ENCODE results near the gene VPS9D1.

VPS9D1 gene, protein sequence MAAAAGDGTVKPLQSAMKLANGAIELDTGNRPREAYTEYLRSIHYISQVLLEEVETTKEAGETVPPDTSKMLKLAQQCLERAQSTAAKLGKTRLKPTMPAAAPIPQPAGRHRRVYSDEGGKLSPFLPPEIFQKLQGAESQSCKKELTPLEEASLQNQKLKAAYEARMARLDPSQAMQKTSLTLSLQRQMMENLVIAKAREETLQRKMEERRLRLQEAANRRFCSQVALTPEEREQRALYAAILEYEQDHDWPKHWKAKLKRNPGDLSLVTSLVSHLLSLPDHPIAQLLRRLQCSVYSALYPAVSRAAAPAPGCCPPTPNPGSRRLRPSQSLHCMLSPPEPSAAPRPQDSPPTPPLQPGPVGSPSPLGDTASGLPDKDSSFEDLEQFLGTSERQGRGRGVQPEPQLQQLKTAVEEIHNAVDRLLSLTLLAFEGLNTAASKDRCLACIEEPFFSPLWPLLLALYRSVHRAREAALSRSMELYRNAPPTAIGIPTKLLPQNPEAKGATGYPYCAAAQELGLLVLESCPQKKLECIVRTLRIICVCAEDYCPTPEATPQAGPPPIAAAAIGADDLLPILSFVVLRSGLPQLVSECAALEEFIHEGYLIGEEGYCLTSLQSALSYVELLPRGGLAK

DNA sequence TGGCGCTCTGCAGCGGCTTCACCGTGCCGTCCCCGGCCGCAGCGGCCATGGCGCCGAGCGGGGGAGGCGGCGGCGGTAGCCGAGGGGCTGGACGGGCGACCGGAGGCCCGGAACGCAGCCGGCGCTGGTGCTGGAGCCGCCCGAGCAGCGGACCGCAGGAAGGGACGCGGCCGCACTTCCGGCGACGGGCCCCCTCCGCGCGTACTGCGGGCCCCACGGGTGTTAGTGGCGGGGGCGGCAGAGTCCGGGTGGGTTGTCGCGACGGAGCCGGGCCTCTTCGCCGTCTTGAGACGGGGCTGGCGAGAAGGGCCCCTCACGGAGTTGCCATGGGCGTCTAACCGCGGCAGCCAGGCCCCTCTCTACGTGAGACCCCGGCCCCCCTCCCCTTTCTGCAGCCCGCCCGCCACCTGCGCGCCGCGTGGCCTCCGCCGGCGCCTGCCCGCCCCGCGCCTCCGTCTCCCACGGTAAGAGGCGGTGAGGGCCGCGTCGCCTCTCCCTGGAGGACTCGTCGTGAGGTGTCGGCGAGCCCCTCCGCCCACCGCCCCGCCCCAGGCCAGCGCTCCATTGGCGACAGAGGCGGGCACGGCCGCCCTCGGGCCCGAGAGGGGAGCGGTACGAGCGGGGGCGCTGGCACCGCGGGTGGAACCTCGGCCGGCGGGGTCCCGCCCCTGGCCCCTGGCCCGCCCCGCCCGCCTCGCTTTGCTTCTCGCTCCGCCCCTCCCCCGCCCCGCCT, at the start of gene VPS9D1, which contains the start of gene ZNF276:
TSS of gene VPS9D1 (minus strand) at position 86 of the 733 bp plus-strand sequence. CDS start at position 49, 37 bp downstream.
TSS of gene ZNF276 (plus strand) at position 725 of the 733 bp plus-strand sequence. CDS start 104 bp downstream, outside the sequence.
- peak; percentile 88 for DNase-seq

DNA sequence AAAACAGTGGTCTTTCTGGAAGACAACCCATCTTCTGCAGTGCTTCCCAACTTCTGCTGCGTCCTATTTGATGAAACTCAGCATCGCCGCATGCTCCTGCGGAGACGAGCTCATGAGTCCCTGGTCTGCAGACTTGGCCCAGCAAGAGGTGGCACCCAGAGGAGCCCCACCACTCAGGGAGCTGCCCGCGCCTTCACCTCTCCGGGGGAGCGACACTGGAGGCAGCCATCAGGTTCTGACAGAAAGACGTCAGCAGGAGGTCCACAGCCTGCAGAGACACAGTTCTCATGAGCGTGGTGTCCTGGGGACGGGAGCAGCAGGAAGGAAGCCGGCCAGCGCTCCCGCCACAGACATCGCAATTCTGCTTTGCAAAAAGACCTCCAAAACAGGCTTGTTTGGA, 49.7 kb upstream of the VPS9D1 start:
- no peak for DNase-seq

DNA sequence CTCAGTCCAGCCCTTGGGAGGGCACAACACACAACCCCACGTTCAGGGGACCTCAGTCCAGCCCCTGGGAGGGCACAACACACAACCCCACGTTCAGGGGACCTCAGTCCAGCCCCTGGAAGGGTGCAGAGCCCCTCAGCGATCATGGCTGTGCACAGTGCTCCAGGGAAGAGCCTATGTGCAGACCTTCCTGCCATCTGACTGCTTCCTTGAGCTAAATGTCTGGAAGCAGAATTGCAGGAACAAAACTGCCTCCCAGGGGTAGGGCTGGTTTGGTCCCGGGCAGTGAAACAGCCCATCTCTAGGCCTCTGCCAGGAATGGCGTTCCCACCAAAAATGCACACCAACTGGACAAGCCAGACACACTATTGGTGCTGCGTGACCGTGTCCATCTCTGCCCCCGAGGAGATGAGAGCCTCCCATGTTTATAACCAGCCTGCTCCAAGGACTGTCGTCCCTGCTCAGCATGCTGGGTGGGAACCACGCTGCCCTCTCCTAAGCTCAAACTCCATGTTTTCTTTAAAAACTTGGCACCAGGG, 44.7 kb upstream of the VPS9D1 start:
- no peak for DNase-seq

DNA sequence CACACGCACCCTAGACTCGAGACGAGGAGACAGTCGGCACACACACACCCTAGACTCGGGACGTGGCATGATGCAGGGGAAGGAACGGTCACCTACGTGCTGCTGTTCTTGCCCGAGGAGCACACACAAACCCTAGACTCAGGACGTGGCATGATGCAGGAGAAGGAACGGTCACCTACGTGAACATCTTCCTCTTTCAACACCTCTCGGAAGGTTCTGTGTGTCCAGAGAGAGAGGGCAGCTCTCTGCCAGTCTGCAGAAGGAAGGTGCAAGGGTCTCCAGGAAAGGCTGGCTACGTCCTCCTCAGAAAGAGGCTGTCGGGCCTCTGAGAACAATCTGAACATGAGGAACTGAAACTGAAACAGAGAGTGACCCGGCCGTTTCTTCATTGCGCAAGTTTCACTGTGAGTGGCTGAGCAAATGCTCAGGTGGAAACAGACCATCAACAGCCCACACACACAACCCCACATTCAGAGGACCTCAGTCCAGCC, 44.1 kb upstream of the VPS9D1 start:
- peak; percentile 62 for DNase-seq

DNA sequence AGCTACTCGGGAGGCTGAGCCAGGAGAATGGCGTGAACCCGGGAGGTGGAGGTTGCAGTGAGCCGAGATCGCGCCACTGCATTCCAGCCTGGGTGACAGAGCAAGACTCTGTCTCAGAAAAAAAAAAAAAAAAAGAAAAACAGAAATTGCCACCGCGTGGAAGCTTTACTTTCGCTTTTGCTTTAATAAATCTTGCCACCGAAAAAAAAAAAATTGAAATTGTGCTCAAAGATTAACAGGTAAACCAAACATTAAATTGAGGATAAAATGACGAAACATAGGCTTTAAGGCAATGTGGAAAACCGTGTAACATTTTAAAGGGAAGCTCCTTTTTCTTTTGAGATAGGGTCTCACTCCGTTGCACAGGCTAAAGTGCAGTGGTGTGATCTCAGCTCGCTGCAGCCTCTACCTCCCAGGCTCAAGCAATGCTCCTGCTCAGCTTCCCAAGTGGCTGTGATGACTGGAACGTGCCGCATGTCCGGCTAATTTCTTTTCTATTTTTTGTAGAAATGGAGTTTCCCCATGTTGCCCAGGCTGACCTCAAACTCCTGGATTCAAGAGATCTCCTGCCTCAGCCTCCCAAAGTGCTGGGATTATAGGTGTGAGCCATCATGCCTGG, 40.7 kb upstream of the VPS9D1 start:
- DNase-seq: no peak

DNA sequence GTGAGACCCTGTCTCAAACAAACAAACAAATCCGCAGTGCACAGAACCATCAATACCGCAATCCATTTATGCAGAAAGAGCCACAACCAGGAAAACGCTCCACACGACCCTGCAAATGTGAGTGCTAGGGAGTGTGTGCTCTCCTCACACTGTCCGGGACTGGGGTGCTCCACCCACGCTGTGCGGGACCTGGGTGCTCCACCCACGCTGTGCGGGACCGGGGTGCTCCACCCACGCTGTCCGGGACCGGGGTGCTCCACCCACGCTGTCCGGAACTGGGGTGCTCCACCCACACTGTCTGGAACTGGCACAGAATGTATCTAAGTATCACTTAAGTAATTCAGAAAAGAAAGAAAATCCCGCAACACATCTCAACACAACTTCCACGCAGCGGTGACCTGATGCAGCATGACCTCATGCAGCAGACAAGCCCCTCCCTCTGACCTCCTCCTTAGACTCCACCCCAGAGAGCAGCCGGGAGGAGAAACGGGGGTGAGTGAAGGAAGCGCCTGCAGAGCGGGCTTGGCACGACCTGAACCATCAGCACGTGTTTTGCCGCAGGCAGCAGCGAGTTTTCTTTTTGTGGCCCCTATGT, 39.1 kb upstream of the VPS9D1 start:
- DNase-seq: no peak

DNA sequence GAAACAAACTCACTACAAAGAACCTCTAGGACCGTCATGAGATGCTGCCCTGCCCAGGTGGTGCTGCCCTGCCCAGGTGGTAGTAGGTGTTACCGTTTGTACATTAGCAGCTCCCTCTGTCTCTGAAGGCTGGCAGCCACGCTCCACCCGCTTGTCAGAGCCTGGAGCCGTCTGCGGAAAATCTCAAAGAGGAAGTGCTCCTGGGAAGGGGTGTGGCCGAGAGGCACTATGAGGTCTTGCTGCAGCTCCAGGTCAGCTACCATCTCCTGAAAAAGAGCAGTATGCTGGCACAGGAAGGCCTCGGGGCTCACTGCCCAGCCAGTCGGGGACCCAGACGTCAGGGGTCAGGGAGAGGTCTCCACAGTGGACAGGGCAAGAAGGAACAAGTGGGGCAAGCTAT, 28.9 kb upstream of the VPS9D1 start:
- DNase-seq: no peak

DNA sequence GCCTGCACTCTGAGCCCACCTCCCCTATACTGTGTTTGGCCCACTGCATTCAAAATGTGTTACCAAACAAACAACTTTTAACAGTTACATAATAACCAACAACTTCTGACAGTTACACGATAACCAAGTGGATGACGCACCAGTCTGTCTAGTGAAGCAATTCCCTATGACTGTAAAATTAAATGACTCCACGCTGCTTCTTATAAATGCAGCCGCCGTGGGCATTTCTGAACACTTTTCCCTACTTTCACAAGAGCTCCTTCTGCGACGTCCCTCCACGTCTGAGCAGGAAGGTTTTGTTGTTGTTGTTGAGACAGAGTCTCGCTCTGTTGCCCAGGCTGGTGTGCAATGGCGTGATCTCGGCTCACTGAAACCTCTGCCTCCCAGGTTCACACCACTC, 28.2 kb upstream of the VPS9D1 start:
- no peak for DNase-seq

DNA sequence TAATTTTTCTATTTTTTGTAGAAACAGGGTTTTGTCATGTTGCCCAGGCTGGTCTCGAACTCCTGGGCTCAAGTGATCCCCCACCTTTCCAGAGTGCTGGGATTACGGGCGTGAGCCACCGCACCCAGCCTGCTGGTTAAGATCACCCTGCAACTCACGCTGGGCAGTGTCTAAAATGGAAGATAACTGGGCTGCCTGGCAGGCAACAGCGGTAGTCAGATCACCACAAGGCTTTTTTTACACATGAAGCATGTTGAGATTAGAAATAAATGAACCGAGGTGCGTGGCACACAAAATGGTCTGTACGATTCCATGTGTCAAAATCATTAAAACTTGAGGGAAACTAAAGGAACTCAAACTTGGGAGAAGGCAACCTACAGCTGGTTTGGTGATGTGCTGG, 27.4 kb upstream of the VPS9D1 start:
- DNase-seq: no peak

DNA sequence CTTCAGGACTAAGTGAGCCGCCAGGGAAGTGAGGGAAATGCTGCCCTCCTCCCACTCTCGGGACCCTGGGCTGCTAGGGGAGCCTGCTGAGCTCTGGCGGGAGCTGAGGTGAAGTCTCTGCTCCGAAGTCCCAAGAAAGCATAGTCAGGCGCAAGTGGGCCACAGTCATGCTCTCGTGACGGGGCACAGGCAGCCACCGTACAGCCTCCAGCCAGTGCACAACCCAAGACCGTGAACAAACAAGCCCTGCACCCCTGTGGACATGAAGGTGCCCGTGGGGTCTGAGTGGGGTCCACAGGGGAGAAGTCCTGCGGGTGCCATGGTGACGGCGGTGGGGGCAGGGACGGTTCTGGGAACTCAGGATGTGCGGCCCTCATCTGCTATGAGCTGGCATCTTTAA, 25.3 kb upstream of the VPS9D1 start:
- DNase-seq: no peak

DNA sequence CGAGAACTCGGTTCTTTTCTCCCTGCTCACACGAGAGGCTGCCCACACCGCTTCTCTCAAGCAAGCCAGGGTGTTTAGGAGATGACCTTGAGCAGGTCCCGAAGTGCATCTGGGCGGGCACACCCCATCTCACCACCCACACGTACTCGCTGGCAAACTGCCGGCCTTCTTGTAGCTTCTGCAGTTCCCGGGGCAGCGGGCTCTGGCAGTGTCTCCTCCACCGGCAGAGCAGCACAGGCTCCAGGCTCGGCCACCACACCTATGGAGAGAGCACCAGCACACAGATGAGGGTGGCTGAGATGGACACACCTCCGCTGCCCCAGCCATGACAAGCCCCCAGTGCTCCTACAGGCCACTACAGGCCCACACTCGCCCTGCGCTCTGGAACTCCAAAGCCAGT, 24.1 kb upstream of the VPS9D1 start:
- no peak for DNase-seq

DNA sequence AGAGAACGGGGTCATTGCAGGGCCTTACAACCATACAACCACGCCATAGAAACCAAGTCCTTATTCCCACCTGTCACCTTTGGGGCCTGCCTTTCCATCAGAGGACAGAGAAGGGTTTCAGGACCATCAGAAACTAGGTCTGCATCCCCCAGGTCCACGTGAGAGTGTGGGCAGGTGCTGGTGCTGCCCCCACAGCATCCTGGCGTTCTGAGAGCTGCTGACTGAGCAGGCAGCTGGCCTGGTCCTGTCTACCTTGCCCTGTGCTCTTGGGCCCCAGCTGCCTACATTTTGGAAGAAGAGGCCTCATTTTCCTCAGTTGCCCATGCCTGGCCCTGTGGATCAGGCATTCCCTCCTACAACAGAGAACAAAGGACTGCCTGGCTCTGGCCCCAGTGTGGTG, 22.2 kb upstream of the VPS9D1 start:
- DNase-seq: no peak

DNA sequence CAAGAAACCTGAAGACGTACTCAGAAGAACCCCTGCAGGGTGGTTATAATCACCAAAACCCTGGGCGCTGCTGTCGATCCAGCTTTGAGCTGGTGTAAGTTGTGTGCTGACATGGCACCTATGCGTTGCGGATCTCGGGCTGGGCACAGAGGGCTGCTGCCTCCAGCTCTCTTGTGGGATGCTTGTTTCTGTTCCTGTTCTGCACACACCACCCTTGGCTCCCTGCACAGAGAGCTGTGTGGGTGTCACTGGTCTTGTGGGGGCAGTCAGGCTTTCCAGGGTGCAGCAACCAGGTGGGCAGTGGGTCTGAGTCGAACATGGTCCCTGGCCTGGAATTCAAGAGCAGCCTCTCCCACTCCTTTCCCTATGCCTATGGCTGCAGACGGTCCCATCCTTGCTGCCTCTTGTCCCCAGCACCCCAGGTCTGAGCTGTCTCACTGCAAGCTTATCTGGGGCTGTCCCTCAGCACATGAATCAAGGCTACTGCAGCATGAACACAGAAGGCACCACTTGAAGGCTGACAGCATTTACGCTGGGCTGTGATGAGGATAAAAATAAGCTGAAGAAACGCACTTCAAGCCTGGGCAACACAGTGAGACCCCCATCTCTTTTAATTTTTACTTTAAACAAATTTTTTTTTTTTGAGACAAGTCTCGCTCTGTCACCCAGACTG, 20.8 kb upstream of the VPS9D1 start:
- no peak for DNase-seq

DNA sequence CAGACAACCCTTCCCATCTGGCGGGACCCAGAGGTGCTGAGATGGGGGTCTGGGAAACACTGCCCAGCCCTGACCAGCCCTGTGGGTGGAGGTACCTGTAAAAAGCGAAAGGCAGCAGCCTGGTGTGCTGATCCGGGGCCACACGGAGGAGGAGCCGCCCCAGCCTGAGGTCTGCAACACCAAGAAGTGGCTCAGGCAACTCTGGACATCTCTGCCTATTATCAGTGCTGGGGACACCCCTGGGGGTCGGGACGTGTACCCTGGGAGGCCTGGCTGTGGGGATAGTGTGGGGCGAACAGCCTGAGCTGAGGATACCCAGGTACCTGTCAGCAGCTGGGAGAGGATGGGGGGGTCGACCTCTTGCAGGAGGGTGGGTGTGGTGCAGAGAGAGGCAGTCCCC, 18.7 kb upstream of the VPS9D1 start:
- DNase-seq: no peak

DNA sequence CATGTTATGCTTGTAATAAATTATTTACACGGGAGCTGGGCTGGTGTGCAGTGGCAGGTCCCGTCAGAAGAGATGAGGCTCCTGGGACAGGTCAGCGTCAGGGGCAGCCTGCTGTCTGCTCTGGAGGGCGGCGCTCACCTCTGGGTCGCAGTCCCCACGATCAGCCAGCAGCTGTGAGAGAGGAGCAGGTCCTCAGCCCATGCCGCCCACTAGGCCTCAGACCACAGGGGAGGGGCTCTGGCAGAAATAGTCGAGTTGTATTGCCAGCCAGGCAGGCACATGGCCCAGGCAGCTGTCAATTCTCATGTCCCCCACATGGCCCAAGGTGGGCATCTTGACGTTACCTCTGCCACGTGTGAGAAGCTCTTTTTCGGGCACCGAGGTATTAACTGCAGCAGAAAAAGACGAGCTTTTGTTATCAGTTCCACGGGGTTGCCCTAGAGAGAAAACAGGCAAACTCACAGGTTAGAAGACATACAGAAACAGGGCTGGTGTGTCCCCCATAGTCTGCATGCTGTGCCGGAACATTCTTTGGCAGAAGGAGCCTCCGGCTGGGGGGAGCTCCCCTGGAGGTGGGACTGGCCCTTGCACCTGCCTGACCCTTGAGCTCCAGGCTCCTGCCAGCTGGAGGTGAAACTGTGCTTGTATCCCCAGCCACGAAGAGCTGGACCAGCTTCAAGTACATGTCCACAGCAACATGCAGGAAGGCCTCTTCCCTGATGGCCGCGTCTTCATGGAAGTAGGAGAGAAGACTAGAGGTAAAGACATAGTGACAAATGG, 18.0 kb upstream of the VPS9D1 start:
- no peak for DNase-seq

DNA sequence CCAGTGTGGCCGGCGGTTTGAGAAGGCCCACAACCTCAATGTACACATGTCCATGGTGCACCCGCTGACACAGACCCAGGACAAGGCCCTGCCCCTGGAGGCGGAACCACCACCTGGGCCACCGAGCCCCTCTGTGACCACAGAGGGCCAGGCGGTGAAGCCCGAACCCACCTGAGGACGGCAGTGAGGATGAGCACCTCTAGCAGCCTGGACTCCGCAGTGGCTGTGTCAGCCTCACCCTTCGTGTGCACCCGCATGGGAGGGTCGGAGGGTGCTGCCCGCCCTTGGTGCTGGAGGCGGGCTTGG, 17.3 kb upstream of the VPS9D1 start:
- no peak for DNase-seq

DNA sequence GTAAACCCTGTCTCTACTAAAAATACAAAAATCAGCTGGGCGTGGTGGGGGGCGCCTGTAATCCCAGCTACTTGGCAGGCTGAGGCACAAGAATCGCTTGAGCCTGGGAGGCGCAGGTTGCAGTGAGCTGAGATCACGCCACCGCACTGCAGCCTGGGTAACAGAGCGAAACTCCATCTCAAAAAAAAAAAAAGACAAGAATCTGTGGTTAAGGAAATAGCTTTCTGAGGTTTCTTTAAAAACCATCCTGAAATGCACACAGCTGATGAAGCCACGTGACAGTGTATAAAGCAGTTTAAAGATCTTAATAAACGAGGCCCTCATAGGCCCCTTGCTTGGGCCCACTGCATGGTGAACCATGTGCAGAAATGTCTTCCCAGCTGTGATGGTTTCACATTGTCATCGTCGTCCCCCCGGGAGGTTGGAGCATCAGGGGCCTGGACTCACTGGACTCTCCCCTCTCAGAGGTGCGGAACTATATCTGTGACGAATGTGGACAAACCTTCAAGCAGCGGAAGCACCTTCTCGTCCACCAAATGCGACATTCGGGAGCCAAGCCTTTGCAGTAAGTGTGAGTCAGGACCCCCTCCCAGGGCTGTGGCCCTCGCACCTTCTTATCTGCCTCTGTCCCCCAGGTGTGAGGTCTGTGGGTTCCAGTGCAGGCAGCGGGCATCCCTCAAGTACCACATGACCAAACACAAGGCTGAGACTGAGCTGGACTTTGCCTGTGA, 16.8 kb upstream of the VPS9D1 start:
- DNase-seq: no peak

DNA sequence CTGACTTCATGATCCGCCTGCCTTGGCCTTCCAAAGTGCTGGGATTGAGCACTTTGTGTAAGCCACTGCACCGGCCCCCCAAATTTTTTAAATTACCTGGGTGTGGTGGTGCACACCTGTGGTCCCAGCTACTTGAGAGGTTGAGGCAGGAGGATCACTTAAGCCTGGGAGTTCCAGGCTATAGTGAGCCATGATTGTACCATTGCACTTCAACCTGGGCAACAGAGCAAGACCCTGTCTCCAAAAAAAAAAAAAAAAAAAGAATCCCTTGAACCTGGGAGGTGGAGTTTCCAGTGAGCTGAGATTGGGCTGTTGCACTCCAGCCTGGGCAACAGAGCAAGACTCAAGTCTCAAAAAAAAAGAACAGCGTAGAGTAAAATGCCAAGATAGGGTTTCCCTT, 15.9 kb upstream of the VPS9D1 start:
- no peak for DNase-seq

DNA sequence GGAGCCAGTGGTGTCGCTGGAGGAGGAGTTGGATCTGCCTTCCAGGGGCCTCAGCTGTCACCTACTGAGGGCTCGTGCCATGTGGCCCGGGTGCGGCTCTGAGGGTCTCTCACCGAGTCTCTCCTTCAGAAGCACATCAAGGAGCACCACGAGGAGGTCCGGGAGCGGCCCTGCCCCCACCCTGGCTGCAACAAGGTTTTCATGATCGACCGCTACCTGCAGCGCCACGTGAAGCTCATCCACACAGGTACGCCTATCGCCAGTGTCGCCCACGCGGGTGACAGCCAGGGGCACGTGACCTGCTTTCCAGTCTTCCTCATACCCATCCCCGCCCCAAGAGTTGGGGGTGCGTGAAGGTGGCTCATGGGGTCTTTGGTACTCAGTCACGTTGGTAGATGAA, 13.1 kb upstream of the VPS9D1 start:
- DNase-seq: no peak

DNA sequence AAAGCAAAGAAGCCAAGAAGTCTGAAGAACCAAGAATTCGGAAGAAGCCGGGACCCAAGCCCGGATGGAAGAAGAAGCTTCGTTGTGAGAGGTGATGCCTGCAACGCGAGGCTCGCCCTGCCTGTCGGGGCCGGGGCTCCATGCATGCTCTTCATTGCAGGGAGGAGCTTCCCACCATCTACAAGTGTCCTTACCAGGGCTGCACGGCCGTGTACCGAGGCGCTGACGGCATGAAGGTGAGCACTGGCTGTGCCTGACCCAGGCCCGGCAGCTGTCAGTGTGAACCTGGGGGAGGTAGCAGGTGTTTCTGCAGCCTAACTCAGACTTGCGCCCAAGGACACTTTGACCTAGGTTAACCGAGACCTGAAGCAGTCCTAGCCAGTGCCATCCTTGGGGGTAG, 12.6 kb upstream of the VPS9D1 start:
- no peak for DNase-seq

DNA sequence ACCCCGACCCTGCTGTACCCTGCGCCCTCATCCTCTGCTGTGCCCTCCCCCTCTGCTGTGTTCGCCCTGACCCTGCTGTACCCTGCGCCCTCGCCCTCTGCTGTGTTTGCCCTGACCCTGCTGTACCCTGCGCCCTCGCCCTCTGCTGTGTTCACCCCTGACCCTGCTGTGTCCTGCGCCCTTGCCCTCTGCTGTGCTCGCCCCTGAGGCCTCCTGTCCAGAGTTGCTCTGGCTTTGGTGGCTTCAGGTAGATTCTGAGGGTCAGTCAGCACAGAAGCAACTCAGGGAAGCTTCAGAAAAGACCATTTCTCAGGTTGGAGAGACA, 12.2 kb upstream of the VPS9D1 start:
- DNase-seq: no peak
